HG02623 (cell line): ENCODE data around the gene IDH3A.

ENCODE experiments used
- ATAC-seq: cut with Tn5 transposase; IDR thresholded peaks from one replicate; pipeline ENCODE4 v1.9.1; 2021; ENCODE audit warnings: moderate library complexity; ENCODE audit not compliant: unreplicated experiment

IDH3A gene

GRCh38 chr15:78213425-78213750 lies 64.2 kb downstream of the IDH3A start:
- ATAC-seq = no peak

- no peak for ATAC-seq
Observed at GRCh38 chr15:78213956-78214355, 64.8 kb downstream of the IDH3A start.

GRCh38 chr15:78216276-78217104 lies 67.3 kb downstream of the IDH3A start:
- no peak for ATAC-seq

GRCh38 chr15:78220713-78221112 lies 71.6 kb downstream of the IDH3A start:
- ATAC-seq = no peak
